Astrocyte (in vitro differentiated cells and primary cell): Measurements from ENCODE around the gene CD109.

Experiments used
- CTCF ChIP-seq: IDR thresholded peaks from 2 replicates; pipeline ENCODE4 v1.5.1; 2011; ENCODE audit warnings: low read depth, mild to moderate bottlenecking, inconsistent platforms, low read length, moderate library complexity; ENCODE audit not compliant: insufficient read depth
- EZH2 ChIP-seq: IDR thresholded peaks from 2 replicates; pipeline ENCODE4 v1.6.1; 2012; ENCODE audit warnings: mild to moderate bottlenecking, low read length, inconsistent platforms; ENCODE audit not compliant: insufficient read depth

GRCh38 chr6:73724389-73724788 is 28.4 kb downstream of the CD109 start:
- TF ChIP-seq CTCF, result no peak
- TF ChIP-seq EZH2, result no peak
